Uterus (tissue), 2 donors: ENCODE measurements around the gene RGL1.

Source experiments
- POLR2A ChIP-seq, 2 donors: fragments of 450-650 bp; IDR thresholded peaks; one replicate each; pipeline ENCODE4 v1.6.1; 2016; ENCODE audit warnings: antibody characterized with exemption in 2 of 2, mild to moderate bottlenecking in 1 of 2, moderate library complexity in 1 of 2
- TF ChIP-seq, protein P1 (sequence below), 4 experiments: fragments of 200-600 bp in 2 of 4; fragments of 450-650 bp in 2 of 4; sonication (generic) in 2 of 4; IDR thresholded peaks; one replicate each; pipeline ENCODE4 v1.5.1; 2016 to 2019; ENCODE audit warnings: antibody characterized with exemption in 4 of 4, mild to moderate bottlenecking in 2 of 4, moderate library complexity in 1 of 4

DNA sequence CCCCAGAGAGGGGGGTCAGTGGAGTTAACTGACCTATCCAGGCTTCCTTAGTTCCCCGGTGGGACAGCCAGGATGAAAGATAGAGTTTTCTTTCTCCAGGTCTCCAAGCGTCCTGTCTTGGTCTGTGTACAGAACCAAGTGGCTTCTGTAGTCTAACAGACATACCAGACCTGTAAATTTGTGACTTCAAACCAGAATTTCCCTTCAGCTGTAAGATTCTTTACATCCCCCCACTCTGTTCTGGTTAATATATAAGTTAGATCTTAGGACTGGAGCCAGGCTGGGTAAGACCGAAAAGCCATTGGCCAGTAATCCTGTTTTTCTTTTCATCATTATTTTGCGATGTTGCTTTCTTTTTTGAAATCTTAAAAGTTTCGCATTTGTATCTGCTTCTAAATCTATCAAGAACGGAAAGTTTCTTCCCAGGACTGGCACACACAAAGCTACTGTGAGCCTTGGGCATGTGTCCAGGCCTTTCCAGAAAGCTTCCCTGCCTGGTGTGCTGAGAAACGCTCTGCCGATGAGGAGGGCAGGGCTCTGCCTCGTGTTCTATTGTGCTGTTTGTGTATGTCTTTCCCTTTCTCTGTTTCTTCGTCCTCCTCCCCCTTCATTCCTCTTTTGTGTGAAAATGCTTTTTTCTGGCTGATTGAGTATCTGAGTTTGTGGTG lies 72.3 kb downstream of the RGL1 start:
- peak in 1 of 2 donors; percentile 21 for TF ChIP-seq POLR2A (IDR thresholded peaks at IDR 0.05)
- TF ChIP-seq, protein P1, sequence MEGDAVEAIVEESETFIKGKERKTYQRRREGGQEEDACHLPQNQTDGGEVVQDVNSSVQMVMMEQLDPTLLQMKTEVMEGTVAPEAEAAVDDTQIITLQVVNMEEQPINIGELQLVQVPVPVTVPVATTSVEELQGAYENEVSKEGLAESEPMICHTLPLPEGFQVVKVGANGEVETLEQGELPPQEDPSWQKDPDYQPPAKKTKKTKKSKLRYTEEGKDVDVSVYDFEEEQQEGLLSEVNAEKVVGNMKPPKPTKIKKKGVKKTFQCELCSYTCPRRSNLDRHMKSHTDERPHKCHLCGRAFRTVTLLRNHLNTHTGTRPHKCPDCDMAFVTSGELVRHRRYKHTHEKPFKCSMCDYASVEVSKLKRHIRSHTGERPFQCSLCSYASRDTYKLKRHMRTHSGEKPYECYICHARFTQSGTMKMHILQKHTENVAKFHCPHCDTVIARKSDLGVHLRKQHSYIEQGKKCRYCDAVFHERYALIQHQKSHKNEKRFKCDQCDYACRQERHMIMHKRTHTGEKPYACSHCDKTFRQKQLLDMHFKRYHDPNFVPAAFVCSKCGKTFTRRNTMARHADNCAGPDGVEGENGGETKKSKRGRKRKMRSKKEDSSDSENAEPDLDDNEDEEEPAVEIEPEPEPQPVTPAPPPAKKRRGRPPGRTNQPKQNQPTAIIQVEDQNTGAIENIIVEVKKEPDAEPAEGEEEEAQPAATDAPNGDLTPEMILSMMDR (IDR thresholded peaks at IDR 0.05): no peak
